H1 (cell line): ENCODE data around the gene BARHL2. TPM values are rescaled to one million over a fixed set of nuclear protein-coding genes. Genes with fewer than 3 reads are reported as not detected.

Experiments used
- KDM5A ChIP-seq: fragments of 200-600 bp; IDR thresholded peaks from 2 replicates; pipeline ENCODE4 v1.7.1; 2012; ENCODE audit warnings: mild to moderate bottlenecking, low read length, inconsistent platforms, mixed read lengths
- MAFK ChIP-seq: IDR thresholded peaks from 2 replicates; pipeline ENCODE4 v1.6.1; 2012; ENCODE audit warnings: low read depth, mild to moderate bottlenecking, improper control_type of control experiment, low read length
- RAD21 ChIP-seq, 2 experiments: IDR thresholded peaks in 1 of 2; conservative IDR thresholded peaks in 1 of 2; 2 replicates each; pipeline ENCODE4 v1.6.1; 2011; ENCODE audit warnings: low read depth in 2 of 2, low read length in 2 of 2, improper control_type of control experiment in 1 of 2, inconsistent platforms in 1 of 2, mild to moderate bottlenecking in 1 of 2, moderate library complexity in 1 of 2
- RFX5 ChIP-seq: IDR thresholded peaks from 2 replicates; pipeline ENCODE4 v1.6.1; 2011; ENCODE audit warnings: low read depth, low read length, improper control_type of control experiment, borderline replicate concordance
- SRF ChIP-seq: IDR thresholded peaks from 2 replicates; pipeline ENCODE4 v1.6.1; 2011; ENCODE audit warnings: mild to moderate bottlenecking, low read depth, low read length, moderate library complexity
- SUZ12 ChIP-seq: fragments of 200-600 bp; sonication (generic); IDR thresholded peaks from 2 replicates; pipeline ENCODE4 v1.6.1; 2012; ENCODE audit warnings: mild to moderate bottlenecking, inconsistent platforms, low read length, moderate library complexity, mixed read lengths
- TBP ChIP-seq: IDR thresholded peaks from 2 replicates; pipeline ENCODE4 v1.6.1; 2011; ENCODE audit warnings: low read depth, low read length, improper control_type of control experiment
- polyA plus RNA-seq, 7 experiments: library from polyadenylated mRNA; depleted of rRNA in 3 of 7; stranded (reverse) in 5 of 7; unstranded in 2 of 7; fragments of >200 nt in 5 of 7; fragments of 200-250 nt in 2 of 7; gene quantifications; 1 replicate in 5 of 7; 2 replicates in 1 of 7; 4 replicates in 1 of 7; pipeline versions ENCODE4 v1.2.1 to v1.2.3, GENCODE V29; 2011 to 2013; ENCODE audit warnings: missing spikeins in 2 of 7, mixed read lengths in 2 of 7
- total RNA-seq: library from RNA; stranded (reverse); fragmentation: NEBNext Ultra II Directional; extraction: Animal tissue kit (Norgen Biotek cat#: 25700); gene quantifications from 2 replicates; pipeline ENCODE4 v1.2.1, GENCODE V29; 2021
- TF ChIP-seq, protein P1 (sequence below): fragments of 300-600 bp; sonication (generic); IDR thresholded peaks from 2 replicates; pipeline ENCODE4 v1.7.1; 2012; ENCODE audit warnings: low read length, moderate library complexity, mild to moderate bottlenecking, inconsistent platforms; ENCODE audit not compliant: insufficient replicate concordance
- TF ChIP-seq, protein P2 (sequence below): IDR thresholded peaks from 2 replicates; pipeline ENCODE4 v1.6.1; 2012; ENCODE audit warnings: inconsistent platforms

The BARHL2 gene
- total and polyA plus RNA-seq, 2 of the 8 experiments (the other 6 are each of a cell fraction or from before 2014, with no cell fraction given), result 0.15 TPM; not detected in 1

DNA sequence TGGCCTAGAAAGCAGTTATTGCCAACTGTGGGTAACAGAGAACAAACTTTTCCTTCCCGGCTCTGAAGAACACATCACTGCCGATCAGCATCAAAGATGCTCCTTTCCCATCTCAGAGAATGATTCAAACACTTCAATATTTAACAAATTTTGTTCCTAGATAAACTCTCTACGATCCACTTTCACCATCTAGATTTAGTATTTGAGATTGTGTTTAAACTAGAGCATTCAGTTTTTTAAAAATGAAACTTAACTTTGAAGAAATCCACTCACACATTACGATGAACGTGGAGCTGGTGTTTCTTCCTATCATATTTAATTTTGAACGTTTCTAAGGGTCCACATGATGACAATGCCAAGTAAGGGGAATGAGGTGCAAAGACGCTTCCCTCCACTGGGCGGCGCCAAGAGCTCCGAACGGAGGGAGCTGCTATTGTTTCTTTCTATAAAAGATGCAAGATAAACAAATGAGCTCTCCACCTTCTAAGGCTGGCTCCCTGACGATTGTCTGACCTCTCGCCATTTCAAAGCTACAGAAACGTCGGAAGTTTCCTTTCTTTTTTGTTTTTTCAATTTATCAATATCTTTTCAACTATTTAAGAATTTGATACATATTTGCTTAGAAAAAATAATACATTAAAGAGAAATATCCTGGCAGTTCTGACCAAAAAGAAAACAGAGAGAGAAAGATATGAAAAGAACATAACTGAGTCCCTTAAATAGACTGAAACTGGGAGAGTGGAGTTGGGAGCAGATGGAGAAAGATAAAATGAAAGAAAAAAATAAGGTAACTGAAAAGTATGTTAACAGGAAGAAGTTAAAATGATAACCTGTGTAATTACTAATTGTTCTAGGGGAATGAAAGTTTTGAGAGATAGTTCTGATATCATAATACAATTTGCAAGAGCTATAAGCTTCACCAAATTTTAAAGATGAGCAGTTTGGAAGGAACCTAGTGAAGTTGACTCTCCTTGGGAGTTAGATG is 4.4 kb upstream of the BARHL2 start (continued):
- TF ChIP-seq SRF (no peak), MAFK (peak; percentile 60; the same call in 1 of the 2 replicates), RAD21 (IDR thresholded peaks at IDR 0.05 in 1 of 2, conservative IDR thresholded peaks at IDR 0.05 in 1 of 2; ENCODE audit: low read depth in 2 of 2, low read length in 2 of 2) (peak; percentile 79 to 82), TBP (no peak), SUZ12 (no peak), KDM5A (no peak), RFX5 (no peak)
- TF ChIP-seq, protein P1, sequence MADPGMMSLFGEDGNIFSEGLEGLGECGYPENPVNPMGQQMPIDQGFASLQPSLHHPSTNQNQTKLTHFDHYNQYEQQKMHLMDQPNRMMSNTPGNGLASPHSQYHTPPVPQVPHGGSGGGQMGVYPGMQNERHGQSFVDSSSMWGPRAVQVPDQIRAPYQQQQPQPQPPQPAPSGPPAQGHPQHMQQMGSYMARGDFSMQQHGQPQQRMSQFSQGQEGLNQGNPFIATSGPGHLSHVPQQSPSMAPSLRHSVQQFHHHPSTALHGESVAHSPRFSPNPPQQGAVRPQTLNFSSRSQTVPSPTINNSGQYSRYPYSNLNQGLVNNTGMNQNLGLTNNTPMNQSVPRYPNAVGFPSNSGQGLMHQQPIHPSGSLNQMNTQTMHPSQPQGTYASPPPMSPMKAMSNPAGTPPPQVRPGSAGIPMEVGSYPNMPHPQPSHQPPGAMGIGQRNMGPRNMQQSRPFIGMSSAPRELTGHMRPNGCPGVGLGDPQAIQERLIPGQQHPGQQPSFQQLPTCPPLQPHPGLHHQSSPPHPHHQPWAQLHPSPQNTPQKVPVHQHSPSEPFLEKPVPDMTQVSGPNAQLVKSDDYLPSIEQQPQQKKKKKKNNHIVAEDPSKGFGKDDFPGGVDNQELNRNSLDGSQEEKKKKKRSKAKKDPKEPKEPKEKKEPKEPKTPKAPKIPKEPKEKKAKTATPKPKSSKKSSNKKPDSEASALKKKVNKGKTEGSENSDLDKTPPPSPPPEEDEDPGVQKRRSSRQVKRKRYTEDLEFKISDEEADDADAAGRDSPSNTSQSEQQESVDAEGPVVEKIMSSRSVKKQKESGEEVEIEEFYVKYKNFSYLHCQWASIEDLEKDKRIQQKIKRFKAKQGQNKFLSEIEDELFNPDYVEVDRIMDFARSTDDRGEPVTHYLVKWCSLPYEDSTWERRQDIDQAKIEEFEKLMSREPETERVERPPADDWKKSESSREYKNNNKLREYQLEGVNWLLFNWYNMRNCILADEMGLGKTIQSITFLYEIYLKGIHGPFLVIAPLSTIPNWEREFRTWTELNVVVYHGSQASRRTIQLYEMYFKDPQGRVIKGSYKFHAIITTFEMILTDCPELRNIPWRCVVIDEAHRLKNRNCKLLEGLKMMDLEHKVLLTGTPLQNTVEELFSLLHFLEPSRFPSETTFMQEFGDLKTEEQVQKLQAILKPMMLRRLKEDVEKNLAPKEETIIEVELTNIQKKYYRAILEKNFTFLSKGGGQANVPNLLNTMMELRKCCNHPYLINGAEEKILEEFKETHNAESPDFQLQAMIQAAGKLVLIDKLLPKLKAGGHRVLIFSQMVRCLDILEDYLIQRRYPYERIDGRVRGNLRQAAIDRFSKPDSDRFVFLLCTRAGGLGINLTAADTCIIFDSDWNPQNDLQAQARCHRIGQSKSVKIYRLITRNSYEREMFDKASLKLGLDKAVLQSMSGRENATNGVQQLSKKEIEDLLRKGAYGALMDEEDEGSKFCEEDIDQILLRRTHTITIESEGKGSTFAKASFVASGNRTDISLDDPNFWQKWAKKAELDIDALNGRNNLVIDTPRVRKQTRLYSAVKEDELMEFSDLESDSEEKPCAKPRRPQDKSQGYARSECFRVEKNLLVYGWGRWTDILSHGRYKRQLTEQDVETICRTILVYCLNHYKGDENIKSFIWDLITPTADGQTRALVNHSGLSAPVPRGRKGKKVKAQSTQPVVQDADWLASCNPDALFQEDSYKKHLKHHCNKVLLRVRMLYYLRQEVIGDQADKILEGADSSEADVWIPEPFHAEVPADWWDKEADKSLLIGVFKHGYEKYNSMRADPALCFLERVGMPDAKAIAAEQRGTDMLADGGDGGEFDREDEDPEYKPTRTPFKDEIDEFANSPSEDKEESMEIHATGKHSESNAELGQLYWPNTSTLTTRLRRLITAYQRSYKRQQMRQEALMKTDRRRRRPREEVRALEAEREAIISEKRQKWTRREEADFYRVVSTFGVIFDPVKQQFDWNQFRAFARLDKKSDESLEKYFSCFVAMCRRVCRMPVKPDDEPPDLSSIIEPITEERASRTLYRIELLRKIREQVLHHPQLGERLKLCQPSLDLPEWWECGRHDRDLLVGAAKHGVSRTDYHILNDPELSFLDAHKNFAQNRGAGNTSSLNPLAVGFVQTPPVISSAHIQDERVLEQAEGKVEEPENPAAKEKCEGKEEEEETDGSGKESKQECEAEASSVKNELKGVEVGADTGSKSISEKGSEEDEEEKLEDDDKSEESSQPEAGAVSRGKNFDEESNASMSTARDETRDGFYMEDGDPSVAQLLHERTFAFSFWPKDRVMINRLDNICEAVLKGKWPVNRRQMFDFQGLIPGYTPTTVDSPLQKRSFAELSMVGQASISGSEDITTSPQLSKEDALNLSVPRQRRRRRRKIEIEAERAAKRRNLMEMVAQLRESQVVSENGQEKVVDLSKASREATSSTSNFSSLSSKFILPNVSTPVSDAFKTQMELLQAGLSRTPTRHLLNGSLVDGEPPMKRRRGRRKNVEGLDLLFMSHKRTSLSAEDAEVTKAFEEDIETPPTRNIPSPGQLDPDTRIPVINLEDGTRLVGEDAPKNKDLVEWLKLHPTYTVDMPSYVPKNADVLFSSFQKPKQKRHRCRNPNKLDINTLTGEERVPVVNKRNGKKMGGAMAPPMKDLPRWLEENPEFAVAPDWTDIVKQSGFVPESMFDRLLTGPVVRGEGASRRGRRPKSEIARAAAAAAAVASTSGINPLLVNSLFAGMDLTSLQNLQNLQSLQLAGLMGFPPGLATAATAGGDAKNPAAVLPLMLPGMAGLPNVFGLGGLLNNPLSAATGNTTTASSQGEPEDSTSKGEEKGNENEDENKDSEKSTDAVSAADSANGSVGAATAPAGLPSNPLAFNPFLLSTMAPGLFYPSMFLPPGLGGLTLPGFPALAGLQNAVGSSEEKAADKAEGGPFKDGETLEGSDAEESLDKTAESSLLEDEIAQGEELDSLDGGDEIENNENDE, result peak; percentile 74
- TF ChIP-seq, protein P2, sequence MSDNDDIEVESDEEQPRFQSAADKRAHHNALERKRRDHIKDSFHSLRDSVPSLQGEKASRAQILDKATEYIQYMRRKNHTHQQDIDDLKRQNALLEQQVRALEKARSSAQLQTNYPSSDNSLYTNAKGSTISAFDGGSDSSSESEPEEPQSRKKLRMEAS, result no peak
